ENCODE data around the gene THSD4.
"Not testable (repeated sequence)": the region's sequence is repeated elsewhere in the genome, so short reads cannot be mapped to it uniquely, and the experiment has no call there.

The THSD4 gene

GRCh38 chr15:71723344-71723743 is 608.1 kb downstream of the THSD4 start:
- no peak for DNase-seq (ENCODE audit: low read depth)

- DNase-seq (ENCODE audit: low read depth), result not testable (repeated sequence)
These were observed 610.1 kb downstream of the THSD4 start for GRCh38 chr15:71725207-71725955.

- DNase-seq (ENCODE audit: low read depth), result no peak
These were observed 613.6 kb downstream of the THSD4 start for GRCh38 chr15:71728881-71729280.

GRCh38 chr15:71729319-71729718 is 614.0 kb downstream of the THSD4 start:
- no peak for DNase-seq (ENCODE audit: low read depth)

GRCh38 chr15:71730277-71731144 is 615.2 kb downstream of the THSD4 start:
- no peak for DNase-seq (ENCODE audit: low read depth)

- DNase-seq (ENCODE audit: low read depth), result no peak
These were observed 617.4 kb downstream of the THSD4 start for GRCh38 chr15:71732636-71733035.

GRCh38 chr15:71733122-71733521 is 617.9 kb downstream of the THSD4 start:
- no peak for DNase-seq (ENCODE audit: low read depth)

GRCh38 chr15:71734709-71735384 is 619.6 kb downstream of the THSD4 start:
- no peak for DNase-seq (ENCODE audit: low read depth)

GRCh38 chr15:71735385-71735757 is 620.1 kb downstream of the THSD4 start:
- no peak for DNase-seq (ENCODE audit: low read depth)

- DNase-seq (ENCODE audit: low read depth), result no peak
These were observed 621.1 kb downstream of the THSD4 start for GRCh38 chr15:71736286-71736947.

- no peak for DNase-seq (ENCODE audit: low read depth)
These were observed 622.5 kb downstream of the THSD4 start for GRCh38 chr15:71737761-71738160.

- DNase-seq (ENCODE audit: low read depth), result no peak
These were observed 624.1 kb downstream of the THSD4 start for GRCh38 chr15:71739355-71739754.

- DNase-seq (ENCODE audit: low read depth), result no peak
These were observed 627.7 kb downstream of the THSD4 start for GRCh38 chr15:71742964-71743363.

GRCh38 chr15:71743861-71744382 is 628.7 kb downstream of the THSD4 start:
- peak; percentile 21 for DNase-seq (ENCODE audit: low read depth)

- no peak for DNase-seq (ENCODE audit: low read depth)
These were observed 631.4 kb downstream of the THSD4 start for GRCh38 chr15:71746719-71747118.

GRCh38 chr15:71747128-71748083 is 632.1 kb downstream of the THSD4 start:
- no peak for DNase-seq (ENCODE audit: low read depth)

GRCh38 chr15:71748293-71748718 is 633.0 kb downstream of the THSD4 start:
- DNase-seq (ENCODE audit: low read depth), result no peak

GRCh38 chr15:71749500-71749899 is 634.2 kb downstream of the THSD4 start:
- no peak for DNase-seq (ENCODE audit: low read depth)

- DNase-seq (ENCODE audit: low read depth), result no peak
These were observed 636.9 kb downstream of the THSD4 start for GRCh38 chr15:71752128-71752527.

- no peak for DNase-seq (ENCODE audit: low read depth)
These were observed 637.5 kb downstream of the THSD4 start for GRCh38 chr15:71752604-71753289.
